NCI-H446 (cell line): ENCODE measurements around the gene LGALS14.
"Not testable (repeated sequence)": the region's sequence is repeated elsewhere in the genome, so short reads cannot be mapped to it uniquely, and the experiment has no call there.

Source experiments
- DNase-seq, 2 experiments: peaks; one replicate each; lab custom pipeline; 2025; lab: John Stamatoyannopoulos, UW

Gene LGALS14

DNA sequence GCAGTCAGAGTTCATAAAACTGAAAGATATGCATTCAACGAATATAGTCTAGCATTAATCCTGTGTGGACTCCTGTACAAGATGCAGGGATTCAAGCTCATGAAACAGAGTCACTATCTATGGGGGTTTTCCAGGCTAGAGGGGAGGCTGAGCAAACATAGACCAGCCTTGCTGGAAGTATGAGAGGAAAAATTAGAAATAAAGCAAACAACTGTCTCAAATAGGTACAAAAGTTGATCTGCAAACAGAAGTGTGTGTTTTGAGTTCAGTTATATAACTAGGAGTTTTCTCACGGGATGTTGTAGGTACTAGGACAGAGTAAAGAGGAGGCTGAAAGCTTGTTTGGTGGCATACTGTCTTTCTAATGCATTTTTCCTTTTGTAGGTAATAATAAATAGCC is 8.5 kb upstream of the LGALS14 start:
- DNase-seq = no peak

DNA sequence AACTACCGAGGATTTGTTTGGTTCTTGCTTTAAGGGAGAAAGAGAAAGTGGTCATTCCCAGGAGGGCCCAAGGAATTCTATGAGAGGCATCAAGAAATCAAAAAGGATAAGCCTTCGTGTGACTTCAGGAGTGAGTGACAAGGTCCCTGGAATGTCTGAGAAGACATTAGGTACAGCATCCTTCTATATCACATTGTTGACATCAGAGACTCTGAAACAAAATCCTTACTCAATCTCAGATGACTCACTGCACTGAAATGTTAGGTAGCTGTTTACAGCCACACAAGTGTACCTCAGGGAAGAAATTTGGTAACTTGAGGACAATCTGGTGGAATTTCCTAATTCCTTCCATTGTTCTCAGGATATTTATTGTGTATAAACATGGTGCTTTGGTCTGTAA is 7.9 kb upstream of the LGALS14 start:
- no peak for DNase-seq

DNA sequence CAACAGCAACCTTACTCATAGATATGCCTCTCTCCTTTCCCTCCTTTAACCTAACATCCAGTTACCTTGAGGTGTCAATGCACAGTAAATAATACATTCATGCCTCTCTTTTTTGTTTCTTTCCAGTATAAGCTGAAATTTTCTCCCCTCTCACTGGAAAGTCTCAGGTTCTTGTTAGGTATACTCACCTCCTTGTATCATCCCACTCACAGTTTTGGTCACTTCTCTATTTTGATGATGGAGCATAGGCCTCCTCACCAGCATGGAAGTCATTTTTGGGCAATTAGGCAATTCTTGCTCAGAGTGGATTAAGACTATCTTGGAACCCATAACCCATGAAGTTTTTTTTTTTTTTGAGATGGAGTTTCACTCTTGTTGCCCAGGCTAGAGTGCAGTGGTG is 5.7 kb upstream of the LGALS14 start:
- no peak for DNase-seq

DNA sequence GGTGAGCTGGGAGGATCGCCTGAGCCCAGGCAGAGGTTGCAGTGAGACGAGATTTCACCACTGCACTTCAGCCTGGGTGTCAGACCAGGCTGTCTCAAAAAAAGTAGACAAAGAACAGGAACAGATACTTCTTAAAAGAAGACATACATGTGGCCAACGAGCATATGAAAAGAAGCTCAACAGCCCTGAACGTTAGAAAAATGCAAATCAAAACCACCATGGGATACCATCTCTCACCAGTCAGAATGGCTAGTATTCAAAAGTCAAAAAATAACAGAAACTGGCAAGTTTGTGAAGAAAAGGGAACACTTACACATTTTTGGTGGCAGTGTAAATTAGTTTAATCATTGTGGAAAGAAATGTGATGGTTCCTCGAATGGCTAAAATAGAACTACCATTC is 3.0 kb upstream of the LGALS14 start:
- no peak for DNase-seq

DNA sequence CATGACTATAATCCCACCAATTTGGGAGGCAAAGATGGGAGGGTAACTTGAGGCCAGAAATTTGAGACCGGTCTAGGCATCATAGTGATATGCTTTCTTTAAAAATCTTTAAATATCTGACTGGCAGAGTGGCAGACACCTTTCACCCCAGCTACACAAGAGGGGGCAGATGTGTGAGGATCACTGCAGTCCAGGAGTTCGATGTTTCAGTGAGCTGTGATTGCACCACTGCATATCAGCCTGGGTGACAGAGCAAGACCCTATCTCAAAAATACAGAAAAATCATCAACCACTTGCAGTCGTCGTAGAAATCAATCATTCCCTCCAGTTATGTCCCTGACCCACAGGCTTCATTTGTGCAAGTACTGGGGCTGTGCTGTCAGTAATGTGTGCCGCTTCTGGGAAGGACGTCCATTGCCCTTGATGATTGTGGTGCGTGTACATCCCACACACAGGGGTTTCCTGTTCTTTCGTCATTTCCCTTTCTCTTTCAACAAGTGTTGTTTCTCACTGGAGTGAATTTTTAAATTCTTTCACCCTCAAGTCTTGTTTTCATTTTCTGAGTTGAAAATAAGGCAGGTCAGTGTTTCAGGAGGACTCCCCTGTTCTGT is 1.4 kb downstream of the LGALS14 start:
- no peak for DNase-seq

DNA sequence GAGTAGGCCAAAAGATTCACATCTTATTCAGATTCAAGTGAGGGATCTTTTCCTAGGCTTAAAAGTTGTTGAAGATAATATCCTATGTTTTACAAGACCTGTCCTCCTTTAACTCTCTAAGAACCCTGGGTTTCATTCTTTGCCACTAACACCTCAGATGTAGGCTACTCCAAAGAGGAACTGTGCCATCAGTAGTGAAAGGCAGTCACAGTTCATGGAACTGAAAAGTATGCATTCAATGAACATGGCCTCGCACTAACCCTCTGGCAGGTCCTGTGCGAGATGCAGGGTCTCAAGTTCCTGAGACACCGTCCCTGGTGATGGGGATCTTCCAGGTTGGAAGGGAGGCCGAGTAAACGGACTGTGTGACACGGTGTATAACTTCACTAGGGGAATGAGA is 4.3 kb downstream of the LGALS14 start:
- DNase-seq = no peak

DNA sequence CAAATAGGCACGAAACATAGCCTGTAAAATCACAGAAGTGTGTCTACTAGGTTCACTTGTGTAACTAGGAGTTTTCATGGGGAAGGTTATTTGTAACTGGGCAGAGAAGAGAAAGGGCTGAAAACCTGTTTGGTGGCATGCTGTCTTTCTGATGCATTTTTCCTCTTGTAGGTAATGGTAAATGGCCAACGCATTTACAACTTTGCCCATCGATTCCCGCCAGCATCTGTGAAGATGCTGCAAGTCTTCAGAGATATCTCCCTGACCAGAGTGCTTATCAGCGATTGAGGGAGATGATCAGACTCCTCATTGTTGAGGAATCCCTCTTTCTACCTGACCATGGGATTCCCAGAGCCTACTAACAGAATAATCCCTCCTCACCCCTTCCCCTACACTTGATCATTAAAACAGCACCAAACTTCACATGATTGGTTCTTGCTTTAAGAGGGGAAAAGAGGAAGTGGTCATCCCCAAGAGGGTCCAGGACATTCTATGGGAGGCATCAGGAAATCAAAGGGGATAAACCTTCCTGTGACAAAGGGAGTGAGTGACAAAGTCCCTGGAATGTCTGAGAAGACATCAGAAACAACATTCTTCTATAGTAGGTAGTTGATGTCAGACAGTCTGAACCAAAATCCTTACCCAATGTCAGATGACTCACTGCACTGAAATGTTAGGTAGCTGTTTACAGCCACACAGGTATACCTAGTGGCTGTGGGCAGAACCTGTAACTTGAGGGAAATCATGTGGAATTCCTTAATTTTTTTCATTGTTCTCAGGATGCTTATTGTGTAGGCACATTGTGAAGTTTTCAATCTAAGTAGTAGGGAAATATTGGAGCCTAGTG is 5.0 kb downstream of the LGALS14 start:
- no peak for DNase-seq

DNA sequence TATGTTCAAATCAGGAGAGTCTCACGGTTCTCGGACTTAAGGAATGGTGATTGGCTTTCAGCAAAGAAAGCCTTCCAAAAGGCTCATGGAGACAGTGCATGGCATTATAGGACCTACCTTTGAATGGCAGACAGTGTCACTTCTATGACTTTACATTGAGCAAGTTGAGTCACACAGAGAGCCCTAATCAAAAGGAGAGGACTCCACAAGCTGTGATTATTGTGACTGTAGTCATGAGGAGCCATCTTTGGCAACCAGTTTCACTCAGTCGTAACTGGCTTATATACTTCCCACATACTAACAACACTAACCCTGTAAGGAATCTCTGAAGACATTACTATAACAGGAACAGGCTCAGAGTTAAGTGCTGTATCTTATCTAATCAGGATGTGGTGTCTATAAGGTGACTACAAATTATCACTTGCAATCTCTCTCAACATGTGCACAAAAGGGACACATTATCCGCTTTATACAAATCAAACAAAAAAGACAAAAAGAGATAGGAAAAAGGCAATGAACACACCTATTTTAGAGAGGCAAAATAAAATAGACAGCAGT is 6.1 kb downstream of the LGALS14 start:
- no peak for DNase-seq

DNA sequence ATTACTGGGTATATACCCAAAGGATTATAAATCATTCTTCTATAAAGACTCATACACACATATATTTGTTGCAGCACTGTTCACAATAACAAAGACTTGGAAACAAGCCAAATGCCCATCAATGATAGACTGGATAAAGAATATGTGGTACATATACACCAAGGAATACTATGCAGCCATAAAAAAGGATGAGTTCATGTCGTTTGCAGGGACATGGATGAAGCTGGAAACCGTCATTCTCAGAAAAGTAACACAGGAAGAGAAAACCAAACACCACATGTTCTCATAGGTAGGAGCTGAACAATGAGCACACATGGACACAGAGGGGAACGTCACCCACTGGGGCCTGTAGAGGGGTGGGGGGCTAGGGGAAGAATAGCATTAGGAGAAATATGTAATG is 15.9 kb downstream of the LGALS14 start:
- DNase-seq = not testable (repeated sequence)

DNA sequence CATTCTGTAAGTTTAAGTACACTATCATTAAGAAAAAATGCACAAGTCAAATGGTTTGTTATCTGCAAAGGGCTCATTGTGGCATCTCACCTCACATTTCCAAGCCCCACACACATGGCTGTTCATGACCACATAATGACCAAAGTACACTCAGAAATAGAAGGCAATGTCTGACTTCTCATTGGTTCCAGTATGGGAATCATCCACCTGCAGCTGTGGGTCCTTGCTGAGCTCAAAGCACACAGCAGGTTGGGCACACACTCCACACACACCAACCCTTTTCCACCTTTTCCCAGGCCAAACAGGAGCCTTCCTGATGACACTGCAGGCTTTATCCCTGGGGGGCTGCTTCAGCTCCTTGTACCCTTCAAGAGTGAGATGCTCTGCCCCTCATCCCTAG is 21.7 kb downstream of the LGALS14 start:
- no peak for DNase-seq

DNA sequence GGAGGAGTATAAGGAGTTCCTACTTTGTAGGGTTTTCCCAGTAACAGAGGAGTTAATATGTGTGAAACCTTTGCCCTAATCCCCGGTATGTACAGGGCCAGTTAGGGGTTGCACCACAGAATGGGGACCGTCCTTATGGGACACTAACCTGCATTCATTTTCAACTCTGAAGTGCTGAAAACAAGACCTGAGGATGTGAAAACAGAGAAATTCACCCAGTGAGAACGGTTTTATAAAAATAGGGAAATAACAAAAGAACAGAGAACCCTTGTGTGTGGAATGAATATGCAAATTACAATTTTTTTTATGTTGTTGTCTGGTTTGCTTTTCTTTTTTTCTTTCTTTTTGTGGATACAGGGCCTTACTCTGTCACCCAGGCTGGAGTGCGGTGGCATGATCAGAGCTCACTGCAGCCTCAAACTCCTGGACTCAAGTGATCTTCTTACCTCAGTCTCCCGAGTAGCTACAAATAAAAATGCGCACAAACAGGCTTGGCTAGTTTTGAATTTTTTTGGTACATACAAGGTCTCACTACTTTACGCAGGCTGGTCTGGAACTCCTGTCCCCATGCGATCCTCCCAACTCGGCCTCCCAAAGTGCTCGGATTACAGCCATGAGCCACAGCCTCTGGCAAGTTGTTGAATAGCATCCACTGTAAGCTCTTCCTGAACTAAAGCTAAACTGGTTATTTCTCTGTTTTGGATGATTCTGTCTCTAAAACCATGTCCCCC is 23.0 kb downstream of the LGALS14 start:
- DNase-seq = no peak

DNA sequence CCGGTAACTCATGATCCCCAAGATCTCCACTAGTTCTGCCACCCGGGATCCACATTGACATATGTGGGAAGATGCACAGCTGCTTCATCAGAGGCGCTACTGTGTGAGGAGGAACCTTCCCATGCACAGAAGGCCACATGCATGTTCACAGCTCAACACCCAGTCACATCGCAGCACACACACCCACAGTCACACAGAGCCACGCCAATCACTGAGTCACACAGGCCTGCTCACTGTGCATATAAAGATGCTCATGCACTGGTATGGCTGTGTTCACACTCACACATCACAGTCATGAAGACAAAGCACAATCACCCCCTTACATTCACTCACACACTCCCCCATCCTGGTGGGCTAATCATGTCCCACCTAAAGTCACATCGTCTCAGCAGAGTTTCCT is 23.8 kb downstream of the LGALS14 start:
- DNase-seq = no peak

DNA sequence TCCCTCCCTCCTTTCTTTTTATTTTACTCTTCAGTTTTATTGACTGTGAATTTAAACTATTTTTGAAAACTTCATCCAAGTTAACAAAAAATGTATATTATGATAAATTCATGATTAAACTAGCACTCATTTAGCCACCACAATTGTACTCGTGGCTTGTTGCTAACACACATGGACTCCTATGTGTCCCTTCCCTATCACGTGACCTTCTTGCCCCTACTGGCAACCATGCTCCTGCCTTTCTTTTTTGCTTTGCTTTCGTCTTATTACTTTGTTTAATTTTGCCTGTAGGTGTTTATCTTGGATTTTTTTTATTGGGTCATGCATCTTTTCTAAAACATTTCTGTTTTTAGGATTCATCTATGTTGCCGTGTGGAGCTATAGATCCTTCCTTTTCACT is 25.3 kb downstream of the LGALS14 start:
- no peak for DNase-seq

DNA sequence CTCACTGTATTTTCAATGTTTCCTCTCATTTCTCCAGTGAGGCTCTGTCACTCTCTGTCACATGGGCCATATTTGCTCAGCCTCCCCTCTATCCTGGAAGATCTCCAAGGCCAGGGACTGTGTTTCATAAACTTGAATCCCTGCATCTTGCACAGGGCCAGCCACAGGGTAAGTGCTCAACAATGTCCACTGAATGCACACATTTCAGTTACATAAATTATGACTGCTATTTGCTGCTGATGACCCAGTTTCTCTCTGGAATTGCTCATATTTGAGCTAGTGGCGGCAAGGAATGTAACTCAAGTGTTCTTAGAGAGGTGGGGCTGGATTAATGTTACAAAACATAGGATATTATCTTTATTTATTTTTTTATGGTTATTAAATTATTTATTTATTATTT is 27.4 kb downstream of the LGALS14 start:
- DNase-seq = no peak

DNA sequence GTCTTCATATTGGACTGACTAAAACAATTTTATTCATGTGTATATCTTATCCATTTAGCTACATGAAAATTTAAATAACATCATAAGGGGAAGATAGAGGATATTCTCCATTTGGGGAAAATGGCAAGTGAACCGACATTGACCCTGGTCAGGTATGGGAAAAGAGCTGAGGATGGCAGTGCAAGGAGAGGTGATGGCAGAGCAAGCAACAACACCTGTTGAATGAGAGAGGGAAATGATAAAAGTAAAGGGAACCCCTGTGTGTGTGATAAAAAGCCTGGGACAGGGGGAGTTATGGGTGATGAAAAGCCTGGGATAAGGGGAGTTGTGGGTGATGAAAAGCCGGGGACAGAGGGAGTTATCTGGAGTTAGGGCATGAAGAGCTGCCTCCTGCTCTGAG is 29.6 kb downstream of the LGALS14 start:
- no peak for DNase-seq

DNA sequence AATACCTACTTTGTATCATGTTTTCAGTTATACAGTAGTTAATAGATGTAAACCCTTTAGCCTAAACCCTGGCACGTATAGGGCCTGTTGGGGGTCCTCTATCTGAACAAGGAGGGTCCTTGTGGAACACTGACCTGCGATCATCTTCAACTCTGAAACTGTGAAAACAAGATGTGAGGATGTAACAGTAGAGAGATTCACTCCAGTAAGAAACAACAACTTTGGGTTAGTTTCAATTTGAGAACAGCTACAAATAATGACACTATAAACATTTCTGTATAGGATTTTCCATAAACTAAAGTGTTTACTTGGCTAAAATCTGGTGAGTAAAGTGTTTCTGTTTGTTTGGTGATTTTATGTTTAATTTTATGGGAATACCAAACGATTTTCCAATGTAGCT is 31.4 kb downstream of the LGALS14 start:
- no peak for DNase-seq

DNA sequence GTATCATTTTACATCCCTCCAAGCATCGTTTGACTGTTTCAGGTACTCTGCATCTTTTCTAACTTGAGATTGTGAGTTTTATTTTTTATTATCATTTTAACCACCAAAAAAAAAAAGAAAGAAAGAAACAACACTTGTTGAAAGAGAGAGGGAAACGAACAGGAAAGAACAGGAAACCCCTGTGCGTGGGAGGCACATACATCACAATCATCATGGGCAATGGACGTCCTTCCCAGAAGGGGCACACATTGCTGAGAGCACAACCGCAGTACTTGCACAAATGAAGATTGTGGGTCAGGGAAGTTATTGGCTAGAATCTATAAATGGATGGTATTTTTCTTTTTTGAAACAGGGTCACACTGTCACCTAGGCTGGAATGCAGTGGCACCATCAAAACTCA is 31.8 kb downstream of the LGALS14 start:
- no peak for DNase-seq

DNA sequence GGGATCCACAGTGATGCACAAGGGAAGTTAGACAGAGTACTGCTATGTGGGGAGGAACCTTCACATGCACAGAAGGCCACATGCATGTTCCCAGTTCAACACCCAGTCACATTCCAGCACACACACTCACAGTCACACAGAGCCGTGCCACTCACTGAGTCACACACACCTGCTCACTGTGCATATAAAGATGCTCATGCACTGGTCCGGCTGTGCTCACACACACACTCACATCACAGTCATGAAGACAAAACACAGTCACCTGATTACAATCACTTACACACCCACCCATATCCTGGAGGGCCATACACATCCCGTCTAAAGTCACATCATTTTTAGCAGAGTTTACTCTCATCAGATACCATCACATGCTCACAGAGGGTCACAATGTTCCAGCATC is 33.1 kb downstream of the LGALS14 start:
- no peak for DNase-seq

DNA sequence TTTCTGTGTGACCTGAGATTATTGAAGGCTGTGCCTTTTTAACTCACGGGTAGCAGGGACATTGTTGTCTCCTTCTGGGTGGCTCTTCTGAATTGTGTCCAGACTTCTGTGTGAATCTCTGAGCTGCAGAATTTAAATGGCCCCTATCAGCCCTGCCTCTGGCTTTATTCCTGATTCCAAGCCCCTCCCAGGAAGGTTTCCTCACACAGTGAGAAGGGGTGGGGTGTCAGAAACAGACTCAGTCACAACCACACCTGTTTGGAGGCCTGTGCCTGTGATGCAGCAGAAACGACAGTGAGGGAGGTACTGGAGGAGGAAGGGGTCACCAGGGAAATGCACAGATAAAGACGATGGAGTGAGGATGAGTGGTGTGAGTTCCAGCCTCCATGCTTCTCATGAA is 33.6 kb downstream of the LGALS14 start, which contains the start of gene CLC:
TSS of gene CLC (minus strand) at position 139 of the 400 bp plus-strand sequence. CDS start at position 62, 77 bp downstream.
- DNase-seq = no peak

DNA sequence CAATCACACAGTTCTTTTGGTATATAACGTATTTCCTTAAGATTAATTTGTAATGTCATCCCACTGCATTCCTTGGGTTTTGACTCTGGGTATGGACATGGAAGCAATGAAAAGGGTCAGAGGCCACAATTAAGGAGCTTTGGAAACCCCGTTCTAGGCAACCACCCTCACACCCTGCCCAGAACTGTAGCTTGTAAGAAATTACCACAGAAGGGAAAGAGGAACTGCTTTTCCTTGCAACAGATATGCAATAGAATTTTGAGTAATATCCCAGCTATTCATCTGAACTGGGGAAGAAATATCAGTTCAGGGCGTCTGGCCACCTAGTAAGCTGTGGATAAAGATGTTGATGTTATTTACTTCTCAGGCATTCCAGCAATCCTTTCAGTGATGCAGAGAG is 34.5 kb downstream of the LGALS14 start:
- DNase-seq = no peak

DNA sequence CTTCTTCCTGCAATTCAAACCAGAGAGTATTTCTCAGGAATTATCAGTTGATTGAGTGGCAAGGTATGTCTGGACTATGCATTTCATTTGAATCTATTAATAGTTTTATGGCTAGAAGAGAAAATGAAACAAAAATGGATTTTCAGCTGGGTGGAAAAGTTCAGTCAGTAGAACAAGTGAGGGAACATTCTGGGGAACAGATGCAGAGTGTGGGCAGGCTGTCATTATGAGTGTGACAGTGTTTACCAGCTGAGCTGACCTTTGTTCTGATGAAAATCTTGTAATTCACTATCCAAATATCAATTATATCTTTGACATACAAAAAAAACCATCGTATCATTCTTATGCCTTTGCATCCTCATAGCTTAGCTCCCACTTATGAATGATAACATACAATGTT is 36.1 kb downstream of the LGALS14 start:
- DNase-seq = no peak

DNA sequence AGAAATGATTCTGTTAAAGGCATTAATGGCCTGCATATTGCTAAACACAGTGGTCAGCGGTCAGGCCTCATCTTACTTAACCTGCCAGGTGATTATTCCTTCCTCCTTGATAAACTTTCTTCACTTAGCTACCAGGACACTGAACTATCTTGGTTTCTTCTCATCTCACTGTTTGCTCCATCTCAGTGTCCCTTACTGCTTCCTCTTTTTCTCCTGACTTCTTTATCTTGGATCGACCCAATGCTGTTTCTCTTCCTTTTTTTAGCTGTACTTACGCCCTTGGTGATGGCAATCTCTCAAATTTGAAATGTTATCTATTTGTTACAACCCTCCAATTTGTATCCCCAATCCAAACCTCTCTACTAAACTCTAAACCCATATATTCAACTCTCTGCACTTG is 41.4 kb downstream of the LGALS14 start:
- DNase-seq = no peak
